T-cell (primary cell): ENCODE data around the gene C1orf198. TPM values are rescaled to one million over a fixed set of nuclear protein-coding genes. Genes with fewer than 3 reads are reported as not detected.

Source experiments
- ATAC-seq, 4 experiments: fragments of 200-7000 bp in 3 of 4; fragments of 150-1000 bp in 1 of 4; cut with Tn5 transposase; replicated peaks in 1 of 4; 1 replicate in 3 of 4; 2 replicates in 1 of 4; pipeline ENCODE4 v1.10.0; 2021; ENCODE audit warnings: moderate library complexity in 3 of 4, mild to moderate bottlenecking in 2 of 4, moderate number of reproducible peaks in 1 of 4
- CTCF ChIA-PET, 2 donors: fragments of 300-600 bp; sonication (Branson Sonifier 250); formaldehyde crosslinking; loops; one replicate each; lab custom pipeline; 2022; ENCODE audit warnings: antibody characterized with exemption in 2 of 2; lab: Charles Lee
- POLR2A ChIA-PET, 2 donors: fragments of 300-600 bp; sonication (Branson Sonifier 250); formaldehyde crosslinking; loops; one replicate each; lab custom pipeline; 2022; ENCODE audit warnings: antibody characterized with exemption in 2 of 2; lab: Charles Lee
- DNase-seq, 35 experiments: peaks; one replicate each; pipeline versions ENCODE4 v3.0.0 to v3.0.0-alpha.2; 2013 to 2023
- H3K27ac ChIP-seq: one replicate; pipeline ENCODE4 v1.5.1; 2013; ENCODE audit warnings: low read length
- H3K27me3 ChIP-seq, 2 experiments: replicated peaks in 1 of 2; 1 replicate in 1 of 2; 2 replicates in 1 of 2; pipeline versions ENCODE4 v1.6.1 to v1.7.0; 2013; ENCODE audit warnings: low read length in 1 of 2, mixed read lengths in 1 of 2; ENCODE audit not compliant: control insufficient read depth in 2 of 2, insufficient read depth in 2 of 2; ENCODE audit errors: extremely low read depth in 1 of 2
- H3K36me3 ChIP-seq, 2 donors: 1 replicate in 1 of 2; 2 replicates in 1 of 2; pipeline versions ENCODE4 v1.6.1 to v1.7.0; 2013; ENCODE audit warnings: low read length in 1 of 2; ENCODE audit not compliant: control insufficient read depth in 2 of 2, insufficient read depth in 1 of 2; ENCODE audit errors: extremely low read depth in 1 of 2
- H3K4me1 ChIP-seq, 2 experiments: 1 replicate in 1 of 2; 2 replicates in 1 of 2; pipeline versions ENCODE4 v1.6.1 to v1.7.0; 2013; ENCODE audit warnings: low read length in 2 of 2, mixed read lengths in 1 of 2; ENCODE audit not compliant: insufficient read depth in 2 of 2, control insufficient read depth in 1 of 2; ENCODE audit errors: extremely low read depth in 1 of 2
- H3K4me3 ChIP-seq, 2 donors: 1 replicate in 1 of 2; 2 replicates in 1 of 2; pipeline versions ENCODE4 v1.5.1 to v1.7.0; 2013; ENCODE audit warnings: mild to moderate bottlenecking in 2 of 2, low read length in 1 of 2, moderate library complexity in 1 of 2; ENCODE audit not compliant: control insufficient read depth in 1 of 2; ENCODE audit errors: extremely low read depth in 1 of 2
- H3K9me3 ChIP-seq: 2 replicates; pipeline ENCODE4 v1.7.0; 2013
- H3K27ac Mint-ChIP-seq, 2 donors: one replicate each; pipeline ENCODE4 v1.8.0; 2020 to 2021; ENCODE audit warnings: mild to moderate bottlenecking in 2 of 2, mixed read lengths in 2 of 2
- H3K27me3 Mint-ChIP-seq, 2 donors: one replicate each; pipeline ENCODE4 v1.8.0; 2021 to 2022; ENCODE audit warnings: mixed read lengths in 2 of 2
- H3K36me3 Mint-ChIP-seq: one replicate; pipeline ENCODE4 v1.8.0; 2021; ENCODE audit warnings: mixed read lengths
- H3K4me1 Mint-ChIP-seq, 3 donors: one replicate each; pipeline ENCODE4 v1.8.0; 2020 to 2022; ENCODE audit warnings: mixed read lengths in 3 of 3, mild to moderate bottlenecking in 1 of 3
- H3K4me3 Mint-ChIP-seq, 3 donors: one replicate each; pipeline ENCODE4 v1.8.0; 2020 to 2022; ENCODE audit warnings: mild to moderate bottlenecking in 3 of 3, mixed read lengths in 3 of 3, moderate library complexity in 3 of 3
- H3K9me3 Mint-ChIP-seq, 3 donors: one replicate each; pipeline ENCODE4 v1.8.0; 2020 to 2022; ENCODE audit warnings: mixed read lengths in 3 of 3
- WGBS: methylation state at CpG from one replicate; pipeline ENCODE4 v1.1.5; 2013; ENCODE audit warnings: missing lambda C conversion rate; ENCODE audit not compliant: insufficient coverage; 5-methylcytosine and 5-hydroxymethylcytosine counted together
- total RNA-seq, 35 experiments: library from RNA in 6 of 35; stranded (reverse) in 6 of 35; fragments of 120-200 nt in 1 of 35; gene quantifications; one replicate each; pipeline versions ENCODE4 v1.2.1 to v1.2.4 and lab custom pipeline; 2013 to 2026

The C1orf198 gene
- total RNA-seq, 5 donors from 2014 or later (not counting 1 experiment from before 2014, with no cell fraction given) = 3.6 to 5.9 (median 5.6) TPM

- CTCF ChIA-PET = no interaction called here
- no peak overlapping the region for H3K4me3 Mint-ChIP-seq
- Histone ChIP-seq H3K9me3 (no peaks in the 10 kb centered on the region), H3K27ac (no peak overlapping the region), H3K4me1 (no peaks in the 10 kb centered on the region), H3K4me3 (no peak overlapping the region), H3K36me3 (no peaks in the 10 kb centered on the region), H3K27me3 (peaks cover 6 to 49% of the 10 kb centered on the region in 2 experiments)
- 100% methylated on average over 1 of the region's 4 CpGs for WGBS
- peaks cover 56 to 62% of the 10 kb centered on the region in 2 donors for H3K27me3 Mint-ChIP-seq
- DNase-seq = no peak
- POLR2A ChIA-PET = no interaction called here
- peaks cover 5% of the 10 kb centered on the region for H3K36me3 Mint-ChIP-seq
- peaks cover 0 to 12% (median 2%) of the 10 kb centered on the region in 3 donors for H3K9me3 Mint-ChIP-seq
- no peaks in the 10 kb centered on the region for H3K4me1 Mint-ChIP-seq
- H3K27ac Mint-ChIP-seq = no peak overlapping the region
- no peak for ATAC-seq
Measured at GRCh38 chr1:230883967-230884366, 15.6 kb upstream of the C1orf198 start.

DNA sequence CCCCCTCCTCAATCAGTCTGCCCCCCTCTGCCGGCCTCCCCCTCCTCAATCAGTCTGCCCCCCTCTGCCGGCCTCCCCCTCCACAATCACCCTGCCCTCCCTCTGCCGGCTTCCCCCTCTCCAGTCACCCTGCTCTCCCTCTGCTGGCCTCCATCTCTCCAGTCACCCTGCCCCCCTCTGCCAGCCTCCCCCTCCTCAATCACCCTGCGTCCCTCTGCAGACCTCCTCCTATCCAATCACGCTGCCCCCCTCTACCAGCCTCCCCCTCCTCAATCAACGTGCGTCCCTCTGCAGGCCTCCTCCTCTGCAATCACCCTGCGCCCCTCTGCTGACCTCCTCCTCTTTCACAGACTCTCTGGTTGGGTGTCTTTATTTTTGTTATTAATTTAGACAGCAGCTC is 11.5 kb upstream of the C1orf198 start:
- ATAC-seq (no peak), DNase-seq (no peak)
- no peaks in the 10 kb centered on the region for H3K36me3 ChIP-seq
- 7% methylated on average over 3 of the region's 8 CpGs for WGBS
- H3K27me3 Mint-ChIP-seq = peaks cover 57 to 64% of the 10 kb centered on the region in 2 donors
- CTCF ChIA-PET = no interaction called here
- no peak overlapping the region for H3K4me3 ChIP-seq
- POLR2A ChIA-PET = no interaction called here
- H3K27ac ChIP-seq = no peak overlapping the region
- peaks cover 12 to 55% of the 10 kb centered on the region in 2 experiments for H3K27me3 ChIP-seq
- no peak overlapping the region for H3K27ac Mint-ChIP-seq
- no peak overlapping the region for H3K4me3 Mint-ChIP-seq
- peaks cover 0 to 5% (median 2%) of the 10 kb centered on the region in 3 donors for H3K9me3 Mint-ChIP-seq
- no peaks in the 10 kb centered on the region for H3K4me1 Mint-ChIP-seq
- no peaks in the 10 kb centered on the region for H3K36me3 Mint-ChIP-seq
- H3K9me3 ChIP-seq = no peaks in the 10 kb centered on the region
- H3K4me1 ChIP-seq = no peaks in the 10 kb centered on the region

- Mint-ChIP-seq H3K36me3 (no peaks in the 10 kb centered on the region), H3K4me1 (no peaks in the 10 kb centered on the region), H3K27ac (no peak overlapping the region), H3K4me3 (no peak overlapping the region), H3K27me3 (peaks cover 60 to 62% of the 10 kb centered on the region in 2 donors), H3K9me3 (no peaks in the 10 kb centered on the region)
- ChIA-PET POLR2A (no interaction called here), CTCF (no interaction called here)
- no peaks in the 10 kb centered on the region for H3K36me3 ChIP-seq
- no peak overlapping the region for H3K27ac ChIP-seq
- WGBS = no CpG with 5 or more reads among the region's 5 CpGs
- H3K4me3 ChIP-seq = no peak overlapping the region
- ATAC-seq (no peak), DNase-seq (no peak)
- H3K9me3 ChIP-seq = no peaks in the 10 kb centered on the region
- H3K27me3 ChIP-seq = peaks cover 12 to 53% of the 10 kb centered on the region in 2 experiments
- no peaks in the 10 kb centered on the region for H3K4me1 ChIP-seq
Measured at GRCh38 chr1:230878591-230878990, 10.3 kb upstream of the C1orf198 start.

- Histone ChIP-seq H3K9me3 (no peaks in the 10 kb centered on the region), H3K36me3 (no peaks in the 10 kb centered on the region), H3K4me1 (no peaks in the 10 kb centered on the region), H3K27ac (no peak overlapping the region), H3K27me3 (peaks cover 12 to 51% of the 10 kb centered on the region in 2 experiments), H3K4me3 (no peak overlapping the region)
- Mint-ChIP-seq H3K4me1 (no peaks in the 10 kb centered on the region), H3K27ac (no peak overlapping the region), H3K4me3 (no peak overlapping the region), H3K27me3 (peaks cover 60 to 61% of the 10 kb centered on the region in 2 donors), H3K36me3 (no peaks in the 10 kb centered on the region), H3K9me3 (no peaks in the 10 kb centered on the region)
- no peak for DNase-seq
- 89% methylated on average over 3 of the region's 4 CpGs for WGBS
- ChIA-PET POLR2A (no interaction called here), CTCF (no interaction called here)
- ATAC-seq = no peak
Measured at GRCh38 chr1:230877924-230878590, 9.7 kb upstream of the C1orf198 start.

- DNase-seq = no peak
- WGBS = 86% methylated on average over 10 of the region's 14 CpGs
- Histone ChIP-seq H3K9me3 (no peaks in the 10 kb centered on the region), H3K36me3 (no peaks in the 10 kb centered on the region), H3K27ac (no peak overlapping the region), H3K27me3 (peaks cover 12 to 44% of the 10 kb centered on the region in 2 experiments), H3K4me3 (no peak overlapping the region), H3K4me1 (no peaks in the 10 kb centered on the region)
- Mint-ChIP-seq H3K4me1 (no peaks in the 10 kb centered on the region), H3K27ac (no peak overlapping the region), H3K36me3 (no peaks in the 10 kb centered on the region), H3K9me3 (no peaks in the 10 kb centered on the region), H3K4me3 (no peak overlapping the region), H3K27me3 (peaks cover 56 to 59% of the 10 kb centered on the region in 2 donors)
- ChIA-PET CTCF (no interaction called here), POLR2A (no interaction called here)
- ATAC-seq = no peak
Measured at GRCh38 chr1:230877146-230877923, 9.0 kb upstream of the C1orf198 start.

- H3K27me3 Mint-ChIP-seq = peaks cover 57 to 59% of the 10 kb centered on the region in 2 donors
- no peak overlapping the region for H3K27ac ChIP-seq
- H3K36me3 ChIP-seq = no peaks in the 10 kb centered on the region
- 97% methylated on average over 3 of the region's 6 CpGs for WGBS
- no peaks in the 10 kb centered on the region for H3K36me3 Mint-ChIP-seq
- no peak overlapping the region for H3K4me3 ChIP-seq
- no peaks in the 10 kb centered on the region for H3K9me3 ChIP-seq
- DNase-seq (no peak), ATAC-seq (no peak)
- H3K4me1 ChIP-seq = no peaks in the 10 kb centered on the region
- H3K4me1 Mint-ChIP-seq = no peaks in the 10 kb centered on the region
- no peaks in the 10 kb centered on the region for H3K9me3 Mint-ChIP-seq
- peaks cover 12 to 39% of the 10 kb centered on the region in 2 experiments for H3K27me3 ChIP-seq
- H3K4me3 Mint-ChIP-seq = no peak overlapping the region
- H3K27ac Mint-ChIP-seq = no peak overlapping the region
- ChIA-PET POLR2A (no interaction called here), CTCF (no interaction called here)
Measured at GRCh38 chr1:230876660-230877059, 8.3 kb upstream of the C1orf198 start.
